HepG2 (cell line): ENCODE data around the gene CAMTA1. TPM values are rescaled to one million over a fixed set of nuclear protein-coding genes. Genes with fewer than 3 reads are reported as not detected.

ENCODE experiments used
- ASH2L ChIP-seq: fragments of 300-600, 200-600 bp; sonication (generic); IDR thresholded peaks from 2 replicates; pipeline ENCODE4 v1.7.0; 2017; ENCODE audit warnings: low read depth, mild to moderate bottlenecking, moderate library complexity, mixed read lengths, low read length; ENCODE audit not compliant: insufficient read length
- FOXO1 ChIP-seq: sonication (generic); formaldehyde crosslinking; IDR thresholded peaks from 2 replicates; pipeline ENCODE4 v1.4.0; 2020; ENCODE audit warnings: missing genetic modification reagents
- HOXA7 ChIP-seq: sonication (generic); formaldehyde crosslinking; IDR thresholded peaks from 2 replicates; pipeline ENCODE4 v1.8.1; 2022; ENCODE audit warnings: mild to moderate bottlenecking, missing genetic modification reagents, moderate library complexity
- IKZF1 ChIP-seq: fragments of 450-650 bp; IDR thresholded peaks from 2 replicates; pipeline ENCODE4 v1.7.1; 2016
- ISL2 ChIP-seq: sonication (generic); formaldehyde crosslinking; IDR thresholded peaks from 2 replicates; pipeline ENCODE4 v1.5.0; 2020; ENCODE audit warnings: missing genetic modification reagents
- KDM5A ChIP-seq: fragments of 200-600 bp; sonication (generic); IDR thresholded peaks from 2 replicates; pipeline ENCODE4 v1.7.0; 2018; ENCODE audit warnings: antibody characterized with exemption, mild to moderate bottlenecking, low read length, borderline replicate concordance
- MAFK ChIP-seq, 2 experiments: IDR thresholded peaks in 1 of 2; conservative IDR thresholded peaks in 1 of 2; 2 replicates each; pipeline ENCODE4 v1.6.1; 2011; ENCODE audit warnings: improper control_type of control experiment in 2 of 2, low read length in 2 of 2
- MZF1 ChIP-seq: sonication (generic); formaldehyde crosslinking; IDR thresholded peaks from 2 replicates; pipeline ENCODE4 v1.8.1; 2023; ENCODE audit warnings: mild to moderate bottlenecking, missing genetic modification reagents, borderline replicate concordance
- TBP ChIP-seq: sonication (generic); formaldehyde crosslinking; IDR thresholded peaks from 2 replicates; pipeline ENCODE4 v1.5.0; 2020; ENCODE audit warnings: missing genetic modification reagents
- ZEB1 ChIP-seq: IDR thresholded peaks from 2 replicates; pipeline ENCODE4 v1.6.1; 2012; ENCODE audit warnings: mild to moderate bottlenecking, low read depth, inconsistent platforms; ENCODE audit not compliant: insufficient replicate concordance
- ZFX ChIP-seq: sonication (generic); formaldehyde crosslinking; IDR thresholded peaks from 2 replicates; pipeline ENCODE4 v1.4.0; 2020; ENCODE audit warnings: mild to moderate bottlenecking, low read depth, missing genetic modification reagents, moderate library complexity
- ZMYM2 ChIP-seq: sonication (generic); formaldehyde crosslinking; IDR thresholded peaks from 2 replicates; pipeline ENCODE4 v1.8.0; 2022; ENCODE audit warnings: mild to moderate bottlenecking, missing genetic modification reagents
- ZNF510 ChIP-seq: sonication (generic); formaldehyde crosslinking; IDR thresholded peaks from 2 replicates; pipeline ENCODE4 v1.4.0; 2020; ENCODE audit warnings: low read depth, mild to moderate bottlenecking, missing genetic modification reagents
- ZNF549 ChIP-seq: sonication (generic); formaldehyde crosslinking; IDR thresholded peaks from 2 replicates; pipeline ENCODE4 v1.5.0; 2020; ENCODE audit warnings: missing genetic modification reagents
- ZNF609 ChIP-seq: sonication (generic); formaldehyde crosslinking; IDR thresholded peaks from 2 replicates; pipeline ENCODE4 v1.4.0; 2020; ENCODE audit warnings: mild to moderate bottlenecking, missing genetic modification reagents, borderline replicate concordance
- ZNF629 ChIP-seq: sonication (generic); formaldehyde crosslinking; conservative IDR thresholded peaks from 2 replicates; pipeline ENCODE4 v1.5.0; 2020; ENCODE audit warnings: missing genetic modification reagents
- ZNF713 ChIP-seq: sonication (generic); formaldehyde crosslinking; IDR thresholded peaks from 2 replicates; pipeline ENCODE4 v1.4.0; 2020; ENCODE audit warnings: mild to moderate bottlenecking, missing genetic modification reagents
- polyA plus RNA-seq, 8 experiments: library from polyadenylated mRNA; depleted of rRNA in 3 of 8; stranded (reverse) in 7 of 8; unstranded in 1 of 8; fragments of >200 nt; fragmentation: Illumina TruSeq in 4 of 8; extraction: Trizol in 4 of 8; gene quantifications; 2 replicates each; pipeline versions ENCODE4 v1.2.1 to v1.2.3, GENCODE V29; 2011 to 2016; ENCODE audit warnings: low read depth in 4 of 8, missing spikeins in 1 of 8, mixed read lengths in 1 of 8; ENCODE audit not compliant: insufficient read depth in 1 of 8
- total RNA-seq, 5 experiments: library from RNA; depleted of rRNA; stranded (reverse); fragments of >200 nt; fragmentation: Illumina TruSeq; extraction: Trizol; gene quantifications; 2 replicates each; pipeline ENCODE4 v1.2.3, GENCODE V29; 2016; ENCODE audit warnings: low read depth in 1 of 5
- TF ChIP-seq, protein P1 (sequence below): sonication (generic); formaldehyde crosslinking; IDR thresholded peaks from 2 replicates; pipeline ENCODE4 v1.4.0; 2020; ENCODE audit warnings: missing genetic modification reagents, mild to moderate bottlenecking, borderline replicate concordance
- TF ChIP-seq, protein P2 (sequence below): sonication (generic); formaldehyde crosslinking; IDR thresholded peaks from 2 replicates; pipeline ENCODE4; 2020; ENCODE audit warnings: missing genetic modification reagents, mild to moderate bottlenecking, borderline replicate concordance

CAMTA1 gene
- total and polyA plus RNA-seq, 2 of the 13 experiments (the other 11 are each of a cell fraction or from before 2014, with no cell fraction given), result 25.0 to 36.4 TPM

DNA sequence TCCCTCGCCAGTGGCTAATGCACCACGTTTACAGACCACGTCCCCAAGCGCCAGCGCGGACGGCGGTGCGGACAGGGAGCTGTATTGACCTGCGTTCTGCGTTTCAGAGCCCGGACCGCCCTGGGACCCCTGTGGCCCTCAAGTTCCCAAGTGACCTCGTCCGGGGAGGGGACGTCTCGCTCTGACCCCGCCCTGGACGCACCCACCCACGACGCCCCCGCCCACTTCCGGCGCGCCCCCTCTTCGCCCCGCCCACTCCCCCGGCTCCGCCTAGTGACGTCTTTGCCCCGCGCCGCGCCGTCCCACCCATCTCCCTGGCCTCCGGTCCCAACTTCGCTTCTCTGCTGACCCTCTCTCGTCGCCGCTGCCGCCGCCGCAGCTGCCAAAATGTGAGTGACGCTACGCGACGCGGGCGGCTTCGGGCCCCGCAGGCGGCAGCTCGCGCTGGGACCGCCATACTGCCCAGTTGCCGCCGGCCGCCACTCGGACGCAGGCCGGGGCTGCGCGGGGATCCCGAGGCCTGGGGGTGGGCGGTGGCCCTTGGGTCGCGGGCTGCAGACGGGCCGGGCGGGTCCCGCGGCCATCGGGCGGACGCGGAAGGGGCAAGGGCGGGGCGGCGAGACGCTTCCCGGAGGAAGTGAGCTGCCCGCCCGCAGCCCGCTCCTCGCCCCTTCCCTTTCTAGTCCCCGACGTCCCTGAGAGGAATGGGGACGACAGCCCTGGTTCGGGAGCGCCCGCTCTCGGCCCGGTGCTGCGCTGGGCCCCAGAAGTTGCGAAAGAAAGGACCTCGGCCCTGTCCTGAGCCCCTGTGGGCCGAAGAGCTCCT lies 986.0 kb downstream of the CAMTA1 start, which contains the start of gene VAMP3 (continued):
- TF ChIP-seq ZNF609 (CRISPR knock-in tag), result peak; percentile 27; the same call in 1 of the 2 replicates
- TF ChIP-seq, protein P1, sequence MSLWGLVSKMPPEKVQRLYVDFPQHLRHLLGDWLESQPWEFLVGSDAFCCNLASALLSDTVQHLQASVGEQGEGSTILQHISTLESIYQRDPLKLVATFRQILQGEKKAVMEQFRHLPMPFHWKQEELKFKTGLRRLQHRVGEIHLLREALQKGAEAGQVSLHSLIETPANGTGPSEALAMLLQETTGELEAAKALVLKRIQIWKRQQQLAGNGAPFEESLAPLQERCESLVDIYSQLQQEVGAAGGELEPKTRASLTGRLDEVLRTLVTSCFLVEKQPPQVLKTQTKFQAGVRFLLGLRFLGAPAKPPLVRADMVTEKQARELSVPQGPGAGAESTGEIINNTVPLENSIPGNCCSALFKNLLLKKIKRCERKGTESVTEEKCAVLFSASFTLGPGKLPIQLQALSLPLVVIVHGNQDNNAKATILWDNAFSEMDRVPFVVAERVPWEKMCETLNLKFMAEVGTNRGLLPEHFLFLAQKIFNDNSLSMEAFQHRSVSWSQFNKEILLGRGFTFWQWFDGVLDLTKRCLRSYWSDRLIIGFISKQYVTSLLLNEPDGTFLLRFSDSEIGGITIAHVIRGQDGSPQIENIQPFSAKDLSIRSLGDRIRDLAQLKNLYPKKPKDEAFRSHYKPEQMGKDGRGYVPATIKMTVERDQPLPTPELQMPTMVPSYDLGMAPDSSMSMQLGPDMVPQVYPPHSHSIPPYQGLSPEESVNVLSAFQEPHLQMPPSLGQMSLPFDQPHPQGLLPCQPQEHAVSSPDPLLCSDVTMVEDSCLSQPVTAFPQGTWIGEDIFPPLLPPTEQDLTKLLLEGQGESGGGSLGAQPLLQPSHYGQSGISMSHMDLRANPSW, result no peak
- no peak for TF ChIP-seq HOXA7
- no peak for TF ChIP-seq MZF1 (CRISPR knock-in tag)
- no peak for TF ChIP-seq ZNF510 (CRISPR knock-in tag)
- peak; percentile 94 for TF ChIP-seq ASH2L
- TF ChIP-seq TBP (CRISPR knock-in tag), result no peak
- no peak for TF ChIP-seq IKZF1
- TF ChIP-seq ISL2 (CRISPR knock-in tag), result no peak
- no peak for TF ChIP-seq ZMYM2 (CRISPR knock-in tag)
- TF ChIP-seq ZNF629, result no peak
- TF ChIP-seq ZEB1, result no peak
- no peak for TF ChIP-seq ZNF549 (CRISPR knock-in tag)
- TF ChIP-seq MAFK (conservative IDR thresholded peaks at IDR 0.05 in 1 of 2, IDR thresholded peaks at IDR 0.05 in 1 of 2; ENCODE audit: low read length in 2 of 2), result no peak
- peak; percentile 95 for TF ChIP-seq ZFX (CRISPR knock-in tag)
- TF ChIP-seq, protein P2, sequence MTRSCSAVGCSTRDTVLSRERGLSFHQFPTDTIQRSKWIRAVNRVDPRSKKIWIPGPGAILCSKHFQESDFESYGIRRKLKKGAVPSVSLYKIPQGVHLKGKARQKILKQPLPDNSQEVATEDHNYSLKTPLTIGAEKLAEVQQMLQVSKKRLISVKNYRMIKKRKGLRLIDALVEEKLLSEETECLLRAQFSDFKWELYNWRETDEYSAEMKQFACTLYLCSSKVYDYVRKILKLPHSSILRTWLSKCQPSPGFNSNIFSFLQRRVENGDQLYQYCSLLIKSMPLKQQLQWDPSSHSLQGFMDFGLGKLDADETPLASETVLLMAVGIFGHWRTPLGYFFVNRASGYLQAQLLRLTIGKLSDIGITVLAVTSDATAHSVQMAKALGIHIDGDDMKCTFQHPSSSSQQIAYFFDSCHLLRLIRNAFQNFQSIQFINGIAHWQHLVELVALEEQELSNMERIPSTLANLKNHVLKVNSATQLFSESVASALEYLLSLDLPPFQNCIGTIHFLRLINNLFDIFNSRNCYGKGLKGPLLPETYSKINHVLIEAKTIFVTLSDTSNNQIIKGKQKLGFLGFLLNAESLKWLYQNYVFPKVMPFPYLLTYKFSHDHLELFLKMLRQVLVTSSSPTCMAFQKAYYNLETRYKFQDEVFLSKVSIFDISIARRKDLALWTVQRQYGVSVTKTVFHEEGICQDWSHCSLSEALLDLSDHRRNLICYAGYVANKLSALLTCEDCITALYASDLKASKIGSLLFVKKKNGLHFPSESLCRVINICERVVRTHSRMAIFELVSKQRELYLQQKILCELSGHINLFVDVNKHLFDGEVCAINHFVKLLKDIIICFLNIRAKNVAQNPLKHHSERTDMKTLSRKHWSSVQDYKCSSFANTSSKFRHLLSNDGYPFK (CRISPR knock-in tag), result no peak
- TF ChIP-seq ZNF713, result no peak
- TF ChIP-seq FOXO1 (CRISPR knock-in tag), result peak; percentile 18; the same call in 1 of the 2 replicates
- TF ChIP-seq KDM5A, result peak; percentile 95
